ENCODE results near the gene NIPAL1. TPM values are rescaled to one million over a fixed set of nuclear protein-coding genes. Genes with fewer than 3 reads are reported as not detected.

NIPAL1 gene
- total RNA-seq, 1 donor from 2014 or later, result 0.13 TPM

DNA sequence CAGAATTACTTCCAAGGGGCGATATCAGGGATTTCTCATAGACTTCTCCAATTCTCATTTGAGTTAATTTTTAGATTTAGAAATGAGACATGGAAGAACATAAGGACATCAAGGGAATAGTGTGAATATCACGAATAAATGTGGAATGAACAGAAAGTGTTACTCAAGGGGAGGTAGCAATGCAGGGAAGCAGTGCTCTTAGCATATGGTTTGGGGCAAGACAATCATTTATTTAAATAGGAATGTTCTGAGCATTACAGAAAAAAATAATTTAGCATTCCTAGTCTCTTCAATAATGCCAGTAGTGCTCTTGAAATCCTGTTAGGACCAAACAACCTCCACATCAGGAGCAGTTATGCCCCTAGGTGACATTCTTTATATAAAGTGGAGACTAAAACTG is 61.9 kb downstream of the NIPAL1 start:
- Mint-ChIP-seq H3K27me3 (ENCODE audit: unreplicated experiment) (peaks cover 8% of the 10 kb centered on the region), H3K4me3 (ENCODE audit: unreplicated experiment) (no peak overlapping the region), H3K27ac (ENCODE audit: unreplicated experiment) (no peak overlapping the region), H3K9me3 (ENCODE audit: unreplicated experiment) (no peaks in the 10 kb centered on the region), H3K36me3 (ENCODE audit: unreplicated experiment) (no peaks in the 10 kb centered on the region), H3K4me1 (ENCODE audit: unreplicated experiment) (peaks cover 20% of the 10 kb centered on the region)
- DNase-seq (ENCODE audit: extremely low spot score, unreplicated experiment), result no peak
- TF ChIP-seq, protein P1, sequence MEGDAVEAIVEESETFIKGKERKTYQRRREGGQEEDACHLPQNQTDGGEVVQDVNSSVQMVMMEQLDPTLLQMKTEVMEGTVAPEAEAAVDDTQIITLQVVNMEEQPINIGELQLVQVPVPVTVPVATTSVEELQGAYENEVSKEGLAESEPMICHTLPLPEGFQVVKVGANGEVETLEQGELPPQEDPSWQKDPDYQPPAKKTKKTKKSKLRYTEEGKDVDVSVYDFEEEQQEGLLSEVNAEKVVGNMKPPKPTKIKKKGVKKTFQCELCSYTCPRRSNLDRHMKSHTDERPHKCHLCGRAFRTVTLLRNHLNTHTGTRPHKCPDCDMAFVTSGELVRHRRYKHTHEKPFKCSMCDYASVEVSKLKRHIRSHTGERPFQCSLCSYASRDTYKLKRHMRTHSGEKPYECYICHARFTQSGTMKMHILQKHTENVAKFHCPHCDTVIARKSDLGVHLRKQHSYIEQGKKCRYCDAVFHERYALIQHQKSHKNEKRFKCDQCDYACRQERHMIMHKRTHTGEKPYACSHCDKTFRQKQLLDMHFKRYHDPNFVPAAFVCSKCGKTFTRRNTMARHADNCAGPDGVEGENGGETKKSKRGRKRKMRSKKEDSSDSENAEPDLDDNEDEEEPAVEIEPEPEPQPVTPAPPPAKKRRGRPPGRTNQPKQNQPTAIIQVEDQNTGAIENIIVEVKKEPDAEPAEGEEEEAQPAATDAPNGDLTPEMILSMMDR (IDR thresholded peaks at IDR 0.05), result no peak

DNA sequence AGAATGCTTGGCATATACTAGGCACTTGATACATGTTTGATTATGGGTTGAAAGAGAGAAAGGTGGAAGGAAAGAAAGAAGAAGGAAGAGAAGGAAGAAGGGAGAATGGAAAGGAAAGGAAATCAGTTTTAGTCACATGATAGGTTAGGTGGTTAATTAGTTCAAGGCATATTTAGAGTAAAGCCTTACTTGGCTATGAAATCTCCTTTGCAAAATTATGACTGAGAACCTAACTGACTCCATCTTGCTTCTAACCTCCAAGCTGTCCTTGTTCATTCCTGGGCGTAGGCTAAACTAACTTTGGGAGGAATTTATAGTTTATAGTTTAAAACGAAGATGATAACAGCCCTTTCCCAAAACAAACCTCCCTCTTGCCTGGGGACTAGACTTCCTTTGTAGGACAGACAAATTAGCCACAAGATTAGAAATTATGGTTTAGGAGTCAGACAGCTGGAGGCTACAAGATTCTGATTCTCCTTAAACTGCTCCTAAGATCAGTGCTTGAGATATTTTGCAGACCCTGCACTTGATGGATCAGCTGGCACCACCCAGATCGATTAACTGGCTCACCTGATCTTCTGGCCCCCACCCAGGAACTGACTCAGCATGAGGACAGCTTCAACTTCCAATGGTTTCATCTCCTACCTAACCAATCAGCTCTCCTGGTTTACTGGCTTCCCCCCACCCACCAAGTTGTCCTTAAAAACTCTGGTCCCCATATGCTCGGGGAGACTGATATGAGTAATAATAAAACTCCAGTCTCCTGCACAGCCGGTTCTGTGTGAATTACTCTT is 62.5 kb downstream of the NIPAL1 start:
- TF ChIP-seq, protein P1 (IDR thresholded peaks at IDR 0.05), result no peak
- no peaks in the 10 kb centered on the region for H3K36me3 Mint-ChIP-seq (ENCODE audit: unreplicated experiment)
- H3K27me3 Mint-ChIP-seq (ENCODE audit: unreplicated experiment), result peaks cover 8% of the 10 kb centered on the region
- H3K27ac Mint-ChIP-seq (ENCODE audit: unreplicated experiment), result no peak overlapping the region
- no peaks in the 10 kb centered on the region for H3K9me3 Mint-ChIP-seq (ENCODE audit: unreplicated experiment)
- no peak for DNase-seq (ENCODE audit: extremely low spot score, unreplicated experiment)
- H3K4me3 Mint-ChIP-seq (ENCODE audit: unreplicated experiment), result no peak overlapping the region
- peaks cover 20% of the 10 kb centered on the region for H3K4me1 Mint-ChIP-seq (ENCODE audit: unreplicated experiment)

DNA sequence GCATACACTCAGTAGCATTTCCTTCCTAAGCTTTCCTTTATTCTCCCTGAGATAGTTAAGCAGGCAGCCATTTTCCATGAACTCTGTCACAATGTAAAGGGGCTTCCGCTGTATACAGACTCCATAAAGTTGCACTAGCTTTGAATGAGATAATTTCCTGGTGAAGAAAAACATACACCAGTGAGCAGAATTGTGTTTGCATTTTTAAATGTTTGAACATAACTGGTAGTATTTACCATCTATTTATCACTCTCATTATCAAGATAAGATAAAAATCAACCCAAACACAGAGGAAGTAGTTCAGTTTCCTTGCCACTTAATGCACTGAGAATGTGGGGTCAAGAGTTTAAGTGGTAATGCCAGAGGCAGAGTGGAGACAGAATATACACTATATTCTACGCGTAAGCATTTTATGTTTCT is 63.4 kb downstream of the NIPAL1 start:
- no peaks in the 10 kb centered on the region for H3K36me3 Mint-ChIP-seq (ENCODE audit: unreplicated experiment)
- no peaks in the 10 kb centered on the region for H3K9me3 Mint-ChIP-seq (ENCODE audit: unreplicated experiment)
- H3K27me3 Mint-ChIP-seq (ENCODE audit: unreplicated experiment), result peaks cover 5% of the 10 kb centered on the region
- DNase-seq (ENCODE audit: extremely low spot score, unreplicated experiment), result no peak
- TF ChIP-seq, protein P1 (IDR thresholded peaks at IDR 0.05), result no peak
- H3K4me3 Mint-ChIP-seq (ENCODE audit: unreplicated experiment), result no peak overlapping the region
- peaks cover 20% of the 10 kb centered on the region for H3K4me1 Mint-ChIP-seq (ENCODE audit: unreplicated experiment)
- H3K27ac Mint-ChIP-seq (ENCODE audit: unreplicated experiment), result no peak overlapping the region

DNA sequence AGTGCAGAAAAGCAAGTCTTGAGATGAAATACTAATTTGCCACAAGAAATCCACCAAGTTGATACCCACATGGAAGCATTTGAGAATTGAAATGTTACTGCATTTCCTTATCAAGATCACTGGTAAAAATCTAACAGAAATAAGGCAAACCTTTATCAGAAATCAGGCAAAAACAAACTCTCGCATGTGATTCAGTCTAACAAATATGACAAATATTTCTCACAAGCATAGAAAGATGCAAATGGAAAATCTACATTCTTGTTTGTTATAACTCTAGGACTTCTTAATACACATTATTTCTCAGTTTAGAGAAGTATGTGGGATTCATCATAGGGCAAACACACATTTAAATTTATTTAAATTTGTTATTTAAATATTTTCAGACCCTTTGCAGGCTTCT is 64.6 kb downstream of the NIPAL1 start:
- DNase-seq (ENCODE audit: extremely low spot score, unreplicated experiment), result no peak
- no peaks in the 10 kb centered on the region for H3K9me3 Mint-ChIP-seq (ENCODE audit: unreplicated experiment)
- H3K36me3 Mint-ChIP-seq (ENCODE audit: unreplicated experiment), result no peaks in the 10 kb centered on the region
- TF ChIP-seq, protein P1 (IDR thresholded peaks at IDR 0.05), result no peak
- peaks cover 20% of the 10 kb centered on the region for H3K4me1 Mint-ChIP-seq (ENCODE audit: unreplicated experiment)
- no peak overlapping the region for H3K27ac Mint-ChIP-seq (ENCODE audit: unreplicated experiment)
- H3K27me3 Mint-ChIP-seq (ENCODE audit: unreplicated experiment), result peaks cover 11% of the 10 kb centered on the region
- no peak overlapping the region for H3K4me3 Mint-ChIP-seq (ENCODE audit: unreplicated experiment)

DNA sequence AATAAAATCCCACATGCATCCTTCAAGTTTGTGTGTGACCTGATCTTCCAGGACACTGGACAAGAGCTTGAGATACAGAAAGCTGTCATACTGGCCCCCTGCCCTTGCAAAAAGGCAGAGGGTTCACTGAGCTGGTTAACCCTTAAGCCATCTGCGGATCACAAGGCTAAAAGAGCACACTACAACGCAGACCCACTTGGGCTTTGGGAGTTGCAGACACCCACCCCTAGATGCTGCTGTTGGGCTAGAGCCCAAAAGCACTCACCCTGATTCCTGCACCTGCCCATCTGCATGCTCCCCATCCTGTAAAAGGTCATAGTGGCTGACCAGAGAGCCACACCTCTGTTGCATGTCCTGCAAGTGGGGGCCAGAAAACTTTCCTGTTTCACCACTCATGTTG is 66.4 kb downstream of the NIPAL1 start:
- no peak for DNase-seq (ENCODE audit: extremely low spot score, unreplicated experiment)
- no peaks in the 10 kb centered on the region for H3K9me3 Mint-ChIP-seq (ENCODE audit: unreplicated experiment)
- H3K4me1 Mint-ChIP-seq (ENCODE audit: unreplicated experiment), result peaks cover 20% of the 10 kb centered on the region
- TF ChIP-seq, protein P1 (IDR thresholded peaks at IDR 0.05), result no peak
- no peak overlapping the region for H3K4me3 Mint-ChIP-seq (ENCODE audit: unreplicated experiment)
- H3K27ac Mint-ChIP-seq (ENCODE audit: unreplicated experiment), result no peak overlapping the region
- H3K36me3 Mint-ChIP-seq (ENCODE audit: unreplicated experiment), result no peaks in the 10 kb centered on the region
- H3K27me3 Mint-ChIP-seq (ENCODE audit: unreplicated experiment), result peaks cover 16% of the 10 kb centered on the region

Measured in osteocyte (in vitro differentiated cells).